Nephron progenitor cell (in vitro differentiated cells): ENCODE measurements around the gene ATP13A2.

Experiments used
- DNase-seq: peaks from one replicate; pipeline ENCODE4 v3.0.0; 2021
- H3K27ac Mint-ChIP-seq: 2 replicates; pipeline ENCODE4 v1.8.0; 2021; ENCODE audit warnings: mild to moderate bottlenecking, moderate library complexity, mixed read lengths
- H3K27me3 Mint-ChIP-seq: 2 replicates; pipeline ENCODE4 v1.8.0; 2021; ENCODE audit warnings: mild to moderate bottlenecking, low read depth, mixed read lengths; ENCODE audit not compliant: poor library complexity
- H3K36me3 Mint-ChIP-seq: 2 replicates; pipeline ENCODE4 v1.8.0; 2021; ENCODE audit warnings: low read depth, mixed read lengths
- H3K4me1 Mint-ChIP-seq: 2 replicates; pipeline ENCODE4 v1.8.0; 2021; ENCODE audit warnings: mixed read lengths
- H3K4me3 Mint-ChIP-seq: 2 replicates; pipeline ENCODE4 v1.8.0; 2021; ENCODE audit warnings: mild to moderate bottlenecking, moderate library complexity, mixed read lengths
- H3K9me3 Mint-ChIP-seq: 2 replicates; pipeline ENCODE4 v1.8.0; 2021; ENCODE audit warnings: mild to moderate bottlenecking, moderate library complexity, mixed read lengths
- CTCF ChIP-seq: fragments of 200-600 bp; sonication (generic); IDR thresholded peaks from 2 replicates; pipeline ENCODE4 v1.5.0; 2021; ENCODE audit warnings: antibody characterized with exemption

ATP13A2 gene

DNA sequence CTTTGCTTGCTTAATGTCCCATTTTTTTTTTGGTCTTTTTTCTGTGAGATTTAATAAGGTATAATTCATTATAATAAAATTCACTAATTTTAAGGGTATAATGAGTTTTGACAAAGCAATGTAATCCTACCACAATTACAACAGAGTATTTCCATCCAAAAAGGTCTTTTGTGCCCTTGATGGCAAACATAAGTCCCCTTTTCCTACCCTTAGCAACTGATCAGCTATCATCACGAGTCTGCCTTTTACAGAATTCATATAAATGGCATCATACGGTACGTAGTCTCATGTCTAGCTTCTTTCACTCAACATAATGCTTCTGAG, 34.6 kb upstream of the ATP13A2 start:
- Mint-ChIP-seq H3K4me1 (peaks cover 13% of the 10 kb centered on the region), H3K4me3 (no peak overlapping the region), H3K27me3 (peaks cover 3% of the 10 kb centered on the region), H3K36me3 (peaks cover 30% of the 10 kb centered on the region), H3K9me3 (no peaks in the 10 kb centered on the region), H3K27ac (no peak overlapping the region)
- no peak for DNase-seq
- TF ChIP-seq CTCF = no peak

DNA sequence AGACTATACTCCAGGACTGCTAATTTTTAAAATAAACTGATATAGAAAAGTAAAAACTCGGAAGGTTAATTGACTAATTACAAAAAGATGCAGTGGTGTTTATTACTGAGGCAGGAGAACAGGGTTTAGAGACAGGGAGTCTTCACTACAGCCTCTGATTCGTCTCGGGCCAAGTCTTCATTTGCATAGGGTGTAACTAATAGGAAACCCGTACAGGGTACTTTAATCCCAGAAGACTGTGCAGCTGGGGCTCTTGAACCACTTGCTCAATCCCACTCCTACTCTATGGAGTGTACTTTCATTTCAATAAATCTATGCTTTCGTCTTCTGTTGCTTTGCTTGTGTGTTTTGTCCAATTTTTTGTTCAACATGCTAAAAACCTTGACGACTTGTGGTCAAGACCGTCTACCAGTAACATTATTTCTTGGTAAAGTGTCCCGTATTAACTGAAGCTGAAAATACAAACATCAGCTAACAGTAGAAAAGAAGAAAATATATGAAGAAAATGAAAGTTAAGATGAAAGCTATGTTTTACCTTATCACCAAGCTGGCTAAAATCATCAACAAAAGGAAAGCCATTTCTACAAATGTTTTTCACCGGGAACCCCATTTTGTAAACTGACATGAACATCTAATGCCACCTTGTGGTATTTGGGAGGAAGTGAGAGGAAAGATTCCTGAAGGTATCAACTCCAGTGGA, 34.1 kb upstream of the ATP13A2 start:
- H3K27ac Mint-ChIP-seq = no peak overlapping the region
- peak; percentile 79 for TF ChIP-seq CTCF
- H3K9me3 Mint-ChIP-seq = no peaks in the 10 kb centered on the region
- H3K27me3 Mint-ChIP-seq = peaks cover 3% of the 10 kb centered on the region
- peak overlapping the region; percentile 24 for H3K4me3 Mint-ChIP-seq
- no peak for DNase-seq
- peaks cover 30% of the 10 kb centered on the region for H3K36me3 Mint-ChIP-seq
- peaks cover 13% of the 10 kb centered on the region for H3K4me1 Mint-ChIP-seq

- Mint-ChIP-seq H3K27me3 (peaks cover 3% of the 10 kb centered on the region), H3K36me3 (peaks cover 34% of the 10 kb centered on the region), H3K9me3 (no peaks in the 10 kb centered on the region), H3K27ac (peak overlapping the region; percentile 15), H3K4me1 (peaks cover 13% of the 10 kb centered on the region), H3K4me3 (no peak overlapping the region)
- DNase-seq = no peak
- no peak for TF ChIP-seq CTCF
Observed at GRCh38 chr1:17045150-17045549, 33.4 kb upstream of the ATP13A2 start.

DNA sequence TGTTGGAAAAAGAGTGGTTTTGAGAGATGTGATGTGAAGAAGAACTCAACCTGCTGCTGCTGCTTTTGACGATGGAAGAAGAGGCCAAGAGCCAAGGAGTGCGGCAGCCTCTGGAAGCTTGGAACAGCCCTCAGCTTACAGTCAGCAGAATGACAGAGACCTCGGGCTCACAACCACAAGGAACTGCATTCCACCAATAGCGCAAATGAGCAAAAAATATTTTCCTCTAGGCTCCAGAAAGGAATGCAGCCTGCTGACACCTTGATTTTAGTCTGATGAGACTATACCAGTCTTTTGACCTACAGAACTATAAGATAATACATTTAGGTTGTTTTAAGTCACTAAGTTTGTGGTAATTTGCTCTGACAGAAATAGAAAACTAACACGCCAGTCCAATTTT, 31.9 kb upstream of the ATP13A2 start:
- no peaks in the 10 kb centered on the region for H3K9me3 Mint-ChIP-seq
- H3K27me3 Mint-ChIP-seq = peaks cover 3% of the 10 kb centered on the region
- H3K27ac Mint-ChIP-seq = no peak overlapping the region
- peaks cover 13% of the 10 kb centered on the region for H3K4me1 Mint-ChIP-seq
- H3K36me3 Mint-ChIP-seq = peaks cover 39% of the 10 kb centered on the region
- no peak for TF ChIP-seq CTCF
- H3K4me3 Mint-ChIP-seq = no peak overlapping the region
- no peak for DNase-seq

DNA sequence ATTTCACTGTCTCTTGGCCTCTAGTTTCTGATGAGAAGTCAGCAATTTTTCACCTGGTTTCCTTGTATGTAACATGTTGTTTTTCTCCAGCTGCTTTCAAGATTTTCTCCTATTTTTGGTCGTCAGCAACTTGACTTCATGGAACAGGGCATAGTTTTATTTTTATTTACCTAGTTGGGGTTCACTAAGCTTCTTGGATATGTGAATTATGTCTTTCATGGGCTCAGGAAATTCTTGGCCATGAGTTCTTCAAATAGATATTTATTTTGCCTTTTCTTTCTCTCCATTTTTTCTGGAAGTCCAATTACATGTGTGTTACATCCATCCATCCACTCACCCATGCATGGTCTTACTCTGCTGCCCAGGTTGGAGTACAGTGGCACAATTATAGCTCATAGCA, 28.4 kb upstream of the ATP13A2 start:
- Mint-ChIP-seq H3K27ac (peak overlapping the region; percentile 12), H3K36me3 (peaks cover 44% of the 10 kb centered on the region), H3K4me1 (peaks cover 3% of the 10 kb centered on the region), H3K27me3 (peaks cover 3% of the 10 kb centered on the region), H3K9me3 (no peaks in the 10 kb centered on the region), H3K4me3 (no peak overlapping the region)
- TF ChIP-seq CTCF = no peak
- DNase-seq = no peak

DNA sequence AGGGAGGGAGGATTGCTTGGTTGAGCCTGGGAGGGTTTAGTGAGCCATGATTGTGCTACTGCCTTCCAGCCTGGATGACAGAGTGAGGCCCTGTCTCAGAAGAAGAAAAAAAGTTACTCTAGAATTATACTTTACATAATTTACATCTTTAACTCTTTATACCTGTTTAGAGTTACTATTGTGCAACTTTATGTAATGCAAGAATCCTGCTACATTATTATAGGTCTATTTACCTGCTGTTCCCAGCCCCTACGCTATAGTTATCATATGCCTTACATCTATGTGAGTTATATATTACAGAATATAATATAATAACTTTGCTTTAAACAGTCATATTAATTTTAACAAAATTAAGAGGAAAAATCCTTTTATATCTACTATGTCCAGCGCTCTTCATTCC, 27.8 kb upstream of the ATP13A2 start:
- H3K36me3 Mint-ChIP-seq = peaks cover 38% of the 10 kb centered on the region

More for the DNA sequence above, 27.8 kb upstream of the ATP13A2 start:
- no peak for TF ChIP-seq CTCF
- H3K4me1 Mint-ChIP-seq = no peaks in the 10 kb centered on the region
- H3K27me3 Mint-ChIP-seq = peaks cover 3% of the 10 kb centered on the region
- H3K27ac Mint-ChIP-seq = no peak overlapping the region
- H3K4me3 Mint-ChIP-seq = no peak overlapping the region
- no peak for DNase-seq
- H3K9me3 Mint-ChIP-seq = no peaks in the 10 kb centered on the region
